ENCODE data around the gene MTHFSD. TPM values are rescaled to one million over a fixed set of nuclear protein-coding genes. Genes with fewer than 3 reads are reported as not detected.

The MTHFSD gene
- total RNA-seq, 1 experiment from 2014 or later = 15.7 TPM

DNA sequence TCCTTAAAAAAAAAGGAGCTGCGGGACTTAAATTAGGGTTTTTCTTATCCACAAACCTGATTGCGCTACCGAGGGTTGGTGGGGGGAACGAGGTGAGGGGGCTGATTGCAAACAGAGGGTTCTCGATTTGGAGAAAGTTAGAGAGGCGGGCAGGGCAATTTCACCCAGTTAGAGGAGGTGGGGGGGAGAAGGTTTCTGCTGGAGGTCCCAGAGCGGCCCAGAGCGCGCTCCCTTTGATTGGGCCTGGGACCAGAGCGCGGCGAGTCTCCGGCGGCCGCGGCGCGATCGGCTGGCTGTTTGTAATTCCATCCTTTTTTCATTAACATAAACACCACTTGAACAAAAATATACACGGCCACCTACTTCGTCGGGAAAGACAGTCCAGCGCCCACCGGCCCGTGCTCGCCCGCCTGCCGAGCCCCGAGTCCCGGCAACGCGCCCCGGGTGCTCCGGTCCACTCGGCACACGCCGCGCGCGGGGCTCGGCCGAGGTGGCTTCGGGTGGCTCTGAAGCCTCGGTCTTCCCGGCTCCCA, 58.0 kb downstream of the MTHFSD start:
- DNase-seq (ENCODE audit: low spot score) (no peak), ATAC-seq (peak; percentile 10; the same call in 1 of the 2 replicates)
- H3K4me1 Mint-ChIP-seq = peaks cover 45% of the 10 kb centered on the region
- H3K9me3 Mint-ChIP-seq = no peaks in the 10 kb centered on the region
- no peak overlapping the region for H3K27ac Mint-ChIP-seq
- CTCF ChIA-PET = interaction anchor here (0.7 to 6.6 kb wide), 4 partner anchors 20 to 565 kb away, joined by 3 to 39 read pairs (median 10); no protein-coding TSS in a partner anchor
- TF ChIP-seq MLX (CRISPR knock-in tag; IDR thresholded peaks at IDR 0.05) = no peak
- TF ChIP-seq CTCF (IDR thresholded peaks at IDR 0.05) = no peak
- TF ChIP-seq MYBL2 (CRISPR knock-in tag; IDR thresholded peaks at IDR 0.05) = no peak
- TF ChIP-seq ZSCAN18 (CRISPR knock-in tag; IDR thresholded peaks at IDR 0.05) = no peak
- no peak for TF ChIP-seq NFYB (CRISPR knock-in tag; conservative IDR thresholded peaks at IDR 0.05; ENCODE audit: low read depth)
- TF ChIP-seq ELF4 (CRISPR knock-in tag; IDR thresholded peaks at IDR 0.05; ENCODE audit: low read depth) = no peak
- no peak for TF ChIP-seq ZNF532 (CRISPR knock-in tag; IDR thresholded peaks at IDR 0.05; ENCODE audit: borderline replicate concordance)
- no peak for TF ChIP-seq CBFB (CRISPR knock-in tag; IDR thresholded peaks at IDR 0.05; ENCODE audit: low read depth)
- TF ChIP-seq ZNF121 (CRISPR knock-in tag; IDR thresholded peaks at IDR 0.05) = no peak
- TF ChIP-seq PRRX2 (CRISPR knock-in tag; IDR thresholded peaks at IDR 0.05) = no peak
- TF ChIP-seq ETV6 (CRISPR knock-in tag; IDR thresholded peaks at IDR 0.05) = no peak
- no peak for TF ChIP-seq CREM (CRISPR knock-in tag; IDR thresholded peaks at IDR 0.05)
- no peak for TF ChIP-seq NR3C1 (CRISPR knock-in tag; conservative IDR thresholded peaks at IDR 0.05; ENCODE audit: low read depth)
- no peak for TF ChIP-seq IRF2 (CRISPR knock-in tag; IDR thresholded peaks at IDR 0.05; ENCODE audit: borderline replicate concordance, low read depth)
- no peak for TF ChIP-seq ZNF232 (CRISPR knock-in tag; IDR thresholded peaks at IDR 0.05)
- TF ChIP-seq, protein P1, sequence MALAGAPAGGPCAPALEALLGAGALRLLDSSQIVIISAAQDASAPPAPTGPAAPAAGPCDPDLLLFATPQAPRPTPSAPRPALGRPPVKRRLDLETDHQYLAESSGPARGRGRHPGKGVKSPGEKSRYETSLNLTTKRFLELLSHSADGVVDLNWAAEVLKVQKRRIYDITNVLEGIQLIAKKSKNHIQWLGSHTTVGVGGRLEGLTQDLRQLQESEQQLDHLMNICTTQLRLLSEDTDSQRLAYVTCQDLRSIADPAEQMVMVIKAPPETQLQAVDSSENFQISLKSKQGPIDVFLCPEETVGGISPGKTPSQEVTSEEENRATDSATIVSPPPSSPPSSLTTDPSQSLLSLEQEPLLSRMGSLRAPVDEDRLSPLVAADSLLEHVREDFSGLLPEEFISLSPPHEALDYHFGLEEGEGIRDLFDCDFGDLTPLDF (CRISPR knock-in tag; IDR thresholded peaks at IDR 0.05) = no peak
- peak overlapping the region; percentile 48 for H3K4me3 Mint-ChIP-seq
- no peaks in the 10 kb centered on the region for H3K36me3 Mint-ChIP-seq
- H3K27me3 Mint-ChIP-seq (ENCODE audit: low read depth) = peaks cover 100% of the 10 kb centered on the region
- POLR2A ChIA-PET = no interaction called here

Data from WTC11 (cell line).